Femur (tissue), 1 donor: ENCODE results near the gene NCL.

ENCODE experiments used
- DNase-seq: peaks from one replicate; pipeline ENCODE4 v3.0.0-alpha.2; 2017

NCL gene, protein sequence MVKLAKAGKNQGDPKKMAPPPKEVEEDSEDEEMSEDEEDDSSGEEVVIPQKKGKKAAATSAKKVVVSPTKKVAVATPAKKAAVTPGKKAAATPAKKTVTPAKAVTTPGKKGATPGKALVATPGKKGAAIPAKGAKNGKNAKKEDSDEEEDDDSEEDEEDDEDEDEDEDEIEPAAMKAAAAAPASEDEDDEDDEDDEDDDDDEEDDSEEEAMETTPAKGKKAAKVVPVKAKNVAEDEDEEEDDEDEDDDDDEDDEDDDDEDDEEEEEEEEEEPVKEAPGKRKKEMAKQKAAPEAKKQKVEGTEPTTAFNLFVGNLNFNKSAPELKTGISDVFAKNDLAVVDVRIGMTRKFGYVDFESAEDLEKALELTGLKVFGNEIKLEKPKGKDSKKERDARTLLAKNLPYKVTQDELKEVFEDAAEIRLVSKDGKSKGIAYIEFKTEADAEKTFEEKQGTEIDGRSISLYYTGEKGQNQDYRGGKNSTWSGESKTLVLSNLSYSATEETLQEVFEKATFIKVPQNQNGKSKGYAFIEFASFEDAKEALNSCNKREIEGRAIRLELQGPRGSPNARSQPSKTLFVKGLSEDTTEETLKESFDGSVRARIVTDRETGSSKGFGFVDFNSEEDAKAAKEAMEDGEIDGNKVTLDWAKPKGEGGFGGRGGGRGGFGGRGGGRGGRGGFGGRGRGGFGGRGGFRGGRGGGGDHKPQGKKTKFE

GRCh38 chr2:231463698-231464575, at the start of gene NCL:
TSS of gene NCL (minus strand) at chr2:231464484. CDS start at chr2:231464353, 131 bp downstream.
- peak; percentile 92 for DNase-seq

- no peak for DNase-seq
Measured at GRCh38 chr2:231513746-231514224, 49.5 kb upstream of the NCL start.

DNA sequence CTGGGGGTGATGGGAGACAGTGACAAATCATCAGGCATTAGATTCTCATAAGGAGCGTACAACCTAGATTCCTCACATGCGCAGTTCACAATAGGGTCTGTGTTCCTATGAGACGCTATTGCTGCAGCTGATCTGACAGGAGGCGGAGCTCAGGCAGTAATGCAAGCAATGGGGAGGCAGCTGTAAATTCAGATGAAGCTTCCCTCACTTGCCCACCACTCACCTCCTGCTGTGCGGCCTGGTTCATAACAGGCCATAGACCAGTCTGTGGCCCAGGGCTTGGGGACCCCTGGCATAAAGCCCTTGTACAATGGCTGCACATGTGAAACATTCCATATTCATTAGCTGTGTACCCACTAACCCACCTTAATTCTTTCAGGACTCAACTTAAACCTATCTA, 47.9 kb upstream of the NCL start:
- no peak for DNase-seq

DNA sequence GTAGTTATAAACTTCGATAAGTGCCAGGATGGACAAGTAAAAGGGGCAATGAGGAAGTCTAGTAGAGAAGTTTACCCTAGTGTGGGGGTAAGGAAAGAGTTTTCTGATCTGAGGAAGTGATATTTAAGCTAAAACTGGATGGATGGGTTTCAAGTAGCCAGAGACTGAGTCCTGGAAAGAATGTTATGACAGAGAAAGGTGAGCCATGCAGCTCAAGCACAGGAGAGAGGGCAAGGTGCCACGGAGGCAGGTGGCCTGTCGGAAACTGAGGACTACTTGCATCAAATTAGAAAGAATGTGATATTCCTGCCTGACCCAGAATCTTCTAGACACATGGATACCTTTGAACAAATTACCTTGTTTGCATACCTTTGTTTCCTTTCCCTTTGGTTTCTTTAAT, 39.5 kb upstream of the NCL start:
- DNase-seq = no peak

DNA sequence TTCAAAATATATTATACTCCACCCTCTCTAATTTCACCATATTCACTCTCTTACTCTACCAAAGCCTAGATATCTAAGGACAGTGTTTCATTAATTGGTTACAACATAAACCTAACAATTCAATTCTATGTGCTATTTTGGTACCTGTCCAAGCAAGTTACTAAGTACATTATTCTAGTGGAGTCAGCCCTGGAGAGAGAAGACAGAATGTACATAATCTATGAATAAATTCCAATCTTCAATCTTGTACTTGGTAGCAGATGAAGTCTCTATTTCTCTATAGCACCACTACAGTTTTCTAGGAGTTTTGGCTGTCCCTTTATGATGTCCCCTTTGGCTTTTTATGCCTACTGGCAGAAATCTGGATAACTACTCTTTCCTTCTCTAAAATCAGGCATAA, 38.3 kb upstream of the NCL start:
- DNase-seq = no peak

GRCh38 chr2:231497651-231498050, 33.4 kb upstream of the NCL start:
- DNase-seq = no peak

GRCh38 chr2:231494669-231495068, 30.4 kb upstream of the NCL start:
- DNase-seq = no peak

DNA sequence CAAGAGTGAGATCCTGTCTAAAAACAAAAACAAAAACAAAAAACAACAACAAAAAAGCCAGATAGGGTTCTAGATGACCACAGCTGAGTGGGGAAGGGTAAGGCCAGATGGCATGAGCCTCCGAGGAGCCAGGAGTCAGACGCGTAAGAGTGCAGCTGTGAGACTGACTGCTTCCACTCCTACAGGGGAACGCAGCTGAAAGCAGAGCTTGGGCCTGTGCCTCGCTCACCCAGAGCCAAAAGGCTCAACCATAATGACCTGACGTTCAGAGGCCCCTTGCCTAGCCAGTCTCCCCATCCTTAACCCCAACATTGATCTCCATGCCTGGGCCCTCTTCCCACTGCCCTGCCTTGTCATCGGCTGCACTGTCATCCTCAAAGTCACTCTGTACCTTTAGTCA, 26.5 kb upstream of the NCL start:
- DNase-seq = no peak

DNA sequence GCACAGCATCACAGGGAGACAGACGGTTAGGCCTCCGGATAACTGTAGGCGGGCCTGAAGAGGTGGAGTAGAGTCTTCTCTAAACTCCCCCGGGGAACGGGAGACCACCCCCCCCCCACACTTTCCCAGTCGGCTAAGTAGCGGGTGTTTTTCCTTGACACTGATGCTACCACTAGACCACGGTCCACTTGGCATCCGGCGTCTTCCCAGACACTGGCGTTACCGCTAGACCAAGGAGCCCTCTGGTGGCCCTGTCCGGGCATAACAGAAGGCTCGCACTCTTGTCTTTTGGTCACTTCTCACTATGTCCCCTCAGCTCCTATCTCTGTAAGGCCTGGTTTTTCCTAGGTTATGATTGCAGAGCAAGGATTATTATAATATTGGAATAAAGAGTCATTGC, 25.7 kb upstream of the NCL start:
- DNase-seq = no peak

DNA sequence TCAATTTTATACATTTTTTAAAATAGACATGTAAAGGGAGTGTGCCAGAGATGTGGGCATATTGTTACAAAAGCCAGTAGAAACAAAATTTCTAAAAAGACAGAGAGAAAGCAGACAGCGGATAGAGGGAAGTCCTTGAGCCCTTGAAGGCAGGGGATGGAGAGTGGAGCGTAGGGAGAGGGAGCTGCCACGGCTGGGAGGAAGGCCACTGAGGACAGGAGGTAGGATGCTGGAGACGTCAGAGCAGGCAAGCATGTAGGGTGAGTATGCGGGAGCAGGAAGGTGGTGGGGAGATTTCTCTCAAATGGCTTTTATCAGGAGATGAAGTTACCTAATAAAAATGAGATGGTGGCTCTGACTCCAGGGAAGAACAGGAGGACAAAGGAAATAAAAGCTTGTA, 24.0 kb upstream of the NCL start:
- no peak for DNase-seq

- DNase-seq = no peak
Measured at GRCh38 chr2:231486851-231487596, 22.7 kb upstream of the NCL start.

GRCh38 chr2:231483398-231484329, 19.4 kb upstream of the NCL start:
- DNase-seq = no peak

DNA sequence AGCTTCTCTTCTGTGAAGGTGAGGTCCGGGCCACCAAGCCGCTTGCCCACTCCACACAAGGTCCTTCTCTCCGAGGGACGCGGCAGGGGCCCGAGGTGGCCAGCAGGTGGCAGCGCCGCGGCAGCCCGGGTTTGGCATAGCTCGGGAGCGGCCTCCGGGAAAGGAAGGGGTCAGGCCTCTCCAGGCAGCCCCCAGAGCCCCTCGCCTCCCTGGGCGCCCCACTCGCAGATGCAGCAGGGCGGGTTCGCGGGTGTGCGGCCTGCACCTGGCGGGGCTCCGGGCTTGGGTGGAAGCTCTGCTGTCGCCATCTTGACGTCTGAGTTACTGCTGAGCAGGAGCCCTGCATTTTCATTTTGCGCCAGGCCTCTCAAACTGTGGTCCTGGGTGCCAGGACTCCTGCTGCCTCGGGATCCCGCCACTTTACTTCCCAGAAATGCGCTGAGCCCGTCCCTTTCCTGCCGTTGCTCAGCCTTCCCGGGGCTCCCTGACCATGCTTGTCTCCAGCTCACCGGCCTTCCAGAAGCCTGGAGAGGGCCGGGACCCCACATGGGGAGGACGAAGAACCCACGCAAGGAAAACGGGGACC, 18.6 kb upstream of the NCL start:
- DNase-seq = peak; percentile 81

- DNase-seq = no peak
Measured at GRCh38 chr2:231480781-231481180, 16.5 kb upstream of the NCL start.

GRCh38 chr2:231479455-231479854, 15.2 kb upstream of the NCL start:
- DNase-seq = no peak

DNA sequence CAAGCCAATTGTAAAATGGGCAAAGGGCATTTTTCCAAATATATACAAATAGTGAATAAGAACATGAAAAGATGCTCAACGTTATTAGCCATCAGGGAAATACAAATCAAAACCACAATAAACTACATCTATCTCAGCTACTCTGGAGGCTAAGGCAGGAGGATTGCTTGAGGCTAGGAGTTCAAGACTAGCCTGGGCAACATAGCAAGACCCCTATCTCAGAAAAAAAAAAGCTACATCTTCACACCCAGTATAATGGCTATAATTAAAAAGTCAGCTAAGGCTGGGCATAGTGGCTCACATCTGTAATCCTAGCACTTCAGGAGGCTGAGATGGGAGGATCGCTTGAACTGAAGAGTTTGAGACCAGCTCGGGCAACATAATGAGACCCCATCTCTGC, 12.6 kb upstream of the NCL start:
- DNase-seq = no peak

DNA sequence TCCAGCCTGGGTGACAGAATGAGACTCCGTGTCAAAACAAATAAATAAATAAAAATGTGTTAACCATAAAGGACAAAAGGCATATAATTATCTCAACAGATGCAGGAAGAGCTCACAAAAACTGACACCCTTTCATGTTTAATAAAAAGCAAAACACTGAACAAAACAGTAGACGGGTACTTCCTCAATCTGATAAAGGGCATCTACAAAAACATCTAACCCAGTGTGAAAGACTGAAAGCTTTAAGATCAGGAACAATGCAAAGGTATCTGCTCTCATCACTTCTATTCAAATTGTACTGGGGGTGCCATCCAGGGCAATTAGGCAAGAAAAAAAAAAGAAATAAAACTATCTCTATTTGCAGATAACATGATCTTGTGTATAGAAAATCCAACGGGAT, 11.7 kb upstream of the NCL start:
- DNase-seq = no peak

DNA sequence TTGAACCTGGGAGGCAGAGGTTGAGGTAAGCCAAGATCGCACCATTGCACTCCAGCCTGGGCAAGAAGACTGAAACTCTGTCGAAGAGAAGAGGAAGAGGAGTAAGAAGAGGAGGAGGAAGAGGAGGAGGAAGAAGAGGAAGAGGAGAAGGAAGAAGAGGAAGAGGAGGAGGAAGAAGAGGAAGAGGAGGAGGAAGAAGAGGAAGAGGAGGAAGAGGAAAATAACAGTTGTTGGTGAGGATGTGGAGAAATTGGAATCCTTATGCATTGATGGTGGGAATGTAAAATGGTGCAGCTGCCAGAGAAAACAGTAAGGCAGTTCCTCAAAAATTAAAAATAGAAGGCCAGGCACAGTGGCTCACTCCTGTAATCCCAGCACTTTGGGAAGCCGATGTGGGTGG, 8.5 kb upstream of the NCL start:
- DNase-seq = no peak

- DNase-seq = no peak
Measured at GRCh38 chr2:231470246-231470900, 6.1 kb upstream of the NCL start.

DNA sequence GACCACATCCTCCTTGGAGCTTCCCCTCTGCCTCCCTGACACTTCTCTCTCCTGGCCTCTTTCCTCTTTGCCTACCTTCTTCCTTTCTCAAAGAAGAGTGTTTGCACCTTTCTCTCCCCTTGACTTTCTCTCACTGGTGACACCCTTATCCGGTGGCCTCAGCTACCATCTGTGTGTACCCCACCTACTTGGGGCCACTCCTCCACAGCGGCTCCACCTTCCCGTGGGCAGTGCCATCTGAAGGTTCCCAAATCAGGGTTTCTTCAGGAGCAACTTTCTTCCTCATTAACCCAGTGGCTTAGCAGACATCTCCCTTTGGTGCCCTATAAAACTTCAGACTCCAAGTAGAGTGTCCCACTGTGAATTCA, 5.3 kb upstream of the NCL start:
- no peak for DNase-seq
